AG08395 (cell line): ENCODE measurements around the gene ZNF672.
A peak's percentile ranks its signal among the peaks of the same experiment; 100 is the strongest.
"Not testable (repeated sequence)": the region's sequence is repeated elsewhere in the genome, so short reads cannot be mapped to it uniquely, and the experiment has no call there.

Experiments
- DNase-seq: peaks from one replicate; pipeline ENCODE4 v3.0.0; 2012; ENCODE audit warnings: mixed read lengths, low spot score

Gene ZNF672

GRCh38 chr1:248837781-248838356 is at the start of gene ZNF672:
ZNF672 (plus strand) TSS chr1:248838224; CDS start chr1:248847275, 9,051 bp downstream.
- DNase-seq: peak; percentile 98

- DNase-seq: no peak
These were observed 49.7 kb upstream of the ZNF672 start for GRCh38 chr1:248788327-248788726.

GRCh38 chr1:248789337-248789736 is 48.7 kb upstream of the ZNF672 start:
- DNase-seq: not testable (repeated sequence)

GRCh38 chr1:248790456-248790855 is 47.6 kb upstream of the ZNF672 start:
- no peak for DNase-seq

DNA sequence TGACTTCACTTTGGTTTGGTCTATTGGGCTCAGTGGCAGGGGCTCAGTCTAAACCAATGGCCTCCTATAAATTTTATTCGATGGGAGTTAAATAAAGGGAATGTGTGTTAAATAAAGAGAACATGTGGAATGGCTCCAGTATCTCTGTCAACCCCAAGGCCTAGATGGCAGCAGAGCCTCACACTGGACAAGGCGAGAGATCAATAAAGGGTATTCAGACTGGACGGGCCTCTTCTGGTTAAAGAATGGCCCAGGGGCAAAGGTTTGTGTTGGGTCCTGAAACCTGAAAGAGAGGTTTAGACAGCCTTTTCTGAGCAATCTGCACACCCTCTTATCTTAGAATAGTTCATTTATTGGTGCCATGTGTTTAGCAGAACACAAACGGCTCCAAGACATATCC is 47.0 kb upstream of the ZNF672 start:
- no peak for DNase-seq

DNA sequence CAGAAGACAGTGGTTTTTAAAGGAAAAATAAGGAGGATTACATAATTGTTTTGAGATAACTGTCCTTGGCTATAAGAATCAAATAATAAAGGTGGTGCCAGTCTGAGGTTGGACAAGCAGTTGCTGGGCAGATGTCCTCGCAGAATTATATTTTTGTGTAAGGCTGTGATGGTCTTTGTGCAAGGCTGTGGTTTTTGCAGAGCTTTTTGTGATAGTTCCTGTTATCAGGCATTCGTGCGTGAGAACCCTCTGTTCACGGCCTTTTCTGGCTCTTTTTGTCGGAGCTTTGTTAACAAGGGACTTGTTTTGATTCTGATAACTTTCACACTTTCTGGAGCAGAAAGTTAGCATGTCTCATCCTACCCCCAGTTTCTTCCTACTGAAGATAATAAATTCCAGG is 45.7 kb upstream of the ZNF672 start:
- no peak for DNase-seq

DNA sequence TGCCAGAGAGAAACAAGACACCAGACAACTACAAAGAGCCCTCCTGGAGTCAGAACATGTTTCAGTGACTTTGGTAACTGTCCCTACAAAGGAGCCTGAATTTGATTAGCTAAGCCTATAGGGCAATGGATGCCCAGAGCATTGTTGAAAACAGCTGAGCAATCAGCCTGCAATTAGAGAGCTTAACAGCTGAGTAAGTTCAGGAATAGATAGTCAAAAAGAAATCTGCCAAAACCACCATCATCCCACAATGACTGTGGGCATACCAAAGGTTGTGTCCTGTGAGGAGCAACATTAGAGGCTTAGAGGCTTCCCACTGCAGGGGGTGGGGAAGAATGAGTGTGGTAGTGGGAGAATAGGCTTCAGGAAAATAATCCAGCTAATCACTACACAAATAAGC is 44.4 kb upstream of the ZNF672 start:
- no peak for DNase-seq

DNA sequence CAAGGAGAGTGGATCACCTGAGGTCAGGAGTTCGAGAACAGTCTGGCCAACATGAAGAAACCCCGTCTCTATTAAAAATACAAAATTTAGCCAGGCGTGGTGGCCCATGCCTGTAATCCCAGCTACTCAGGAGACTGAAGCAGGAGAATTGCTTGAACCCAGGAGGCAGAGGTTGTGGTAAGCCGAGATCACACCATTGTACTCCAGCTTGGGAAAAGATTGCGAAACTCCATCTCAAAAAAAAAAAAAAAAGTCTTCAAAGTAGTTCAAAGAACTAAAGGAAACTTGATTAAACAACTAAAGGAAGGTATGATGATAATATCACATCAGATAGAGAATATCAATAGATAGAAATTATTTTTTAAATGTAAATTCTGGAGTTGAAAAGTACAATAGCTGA is 43.4 kb upstream of the ZNF672 start:
- not testable (repeated sequence) for DNase-seq

DNA sequence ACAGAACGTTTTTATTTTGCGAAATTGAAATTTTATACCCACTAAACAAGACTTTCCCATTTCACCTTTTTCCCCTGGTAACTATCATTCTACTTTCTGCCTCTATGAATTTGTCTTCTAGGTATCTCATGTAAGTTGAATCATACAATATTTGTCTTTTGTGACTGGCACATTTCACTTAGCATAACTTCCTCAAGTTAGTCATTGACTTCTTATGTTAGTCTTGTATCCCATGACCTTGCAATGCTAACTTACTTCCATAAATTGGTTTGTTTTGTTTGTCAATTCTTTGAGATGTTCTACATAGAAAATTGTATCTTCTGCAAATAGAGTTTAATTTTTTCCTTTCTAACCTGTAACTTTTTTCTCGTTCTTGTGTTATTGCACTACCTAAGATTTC is 39.2 kb upstream of the ZNF672 start:
- DNase-seq: no peak

DNA sequence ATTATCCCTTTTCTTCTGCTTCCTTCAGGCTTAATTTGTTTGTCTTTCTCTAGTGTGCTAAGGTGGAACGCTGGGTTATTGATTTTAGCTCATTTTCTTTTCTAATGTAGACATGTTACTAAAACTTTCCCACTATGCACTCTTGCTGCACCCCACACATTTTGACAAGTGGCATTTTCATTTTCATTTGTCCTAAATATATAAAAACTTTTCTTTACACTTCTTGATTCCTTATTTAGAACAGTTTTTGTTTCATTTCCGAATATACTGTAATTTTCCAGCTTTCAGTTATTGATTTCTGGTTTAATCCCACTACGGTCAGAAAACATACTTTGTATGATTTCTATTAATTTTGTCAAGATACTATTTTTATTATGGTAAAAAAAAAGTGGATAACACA is 37.6 kb upstream of the ZNF672 start:
- DNase-seq: no peak

GRCh38 chr1:248802454-248802853 is 35.6 kb upstream of the ZNF672 start:
- DNase-seq: no peak

DNA sequence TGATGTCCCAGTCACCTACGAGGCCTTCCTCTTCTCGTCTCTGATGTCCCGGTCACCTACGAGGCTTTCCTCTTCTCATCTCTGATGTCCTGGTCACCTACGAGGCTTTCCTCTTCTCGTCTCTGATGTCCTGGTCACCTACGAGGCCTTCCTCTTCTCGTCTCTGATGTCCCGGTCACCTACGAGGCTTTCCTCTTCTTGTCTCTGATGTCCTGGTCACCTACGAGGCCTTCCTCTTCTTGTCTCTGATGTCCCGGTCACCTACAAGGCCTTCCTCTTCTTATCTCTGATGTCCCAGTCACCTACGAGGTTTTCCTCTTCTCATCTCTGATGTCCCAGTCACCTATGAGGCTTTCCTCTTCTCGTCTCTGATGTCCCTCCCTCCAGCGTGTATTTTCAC is 34.5 kb upstream of the ZNF672 start:
- DNase-seq: not testable (repeated sequence)

GRCh38 chr1:248804771-248805681 is 33.0 kb upstream of the ZNF672 start:
- no peak for DNase-seq

GRCh38 chr1:248805876-248806275 is 32.1 kb upstream of the ZNF672 start:
- no peak for DNase-seq

- peak; percentile 60 for DNase-seq
These were observed 30.8 kb upstream of the ZNF672 start for GRCh38 chr1:248807067-248807737.

GRCh38 chr1:248808876-248809275 is 29.1 kb upstream of the ZNF672 start:
- no peak for DNase-seq

- no peak for DNase-seq
These were observed 27.9 kb upstream of the ZNF672 start for GRCh38 chr1:248810000-248810726.

- peak; percentile 41 for DNase-seq
These were observed 27.1 kb upstream of the ZNF672 start for GRCh38 chr1:248810727-248811513.

DNA sequence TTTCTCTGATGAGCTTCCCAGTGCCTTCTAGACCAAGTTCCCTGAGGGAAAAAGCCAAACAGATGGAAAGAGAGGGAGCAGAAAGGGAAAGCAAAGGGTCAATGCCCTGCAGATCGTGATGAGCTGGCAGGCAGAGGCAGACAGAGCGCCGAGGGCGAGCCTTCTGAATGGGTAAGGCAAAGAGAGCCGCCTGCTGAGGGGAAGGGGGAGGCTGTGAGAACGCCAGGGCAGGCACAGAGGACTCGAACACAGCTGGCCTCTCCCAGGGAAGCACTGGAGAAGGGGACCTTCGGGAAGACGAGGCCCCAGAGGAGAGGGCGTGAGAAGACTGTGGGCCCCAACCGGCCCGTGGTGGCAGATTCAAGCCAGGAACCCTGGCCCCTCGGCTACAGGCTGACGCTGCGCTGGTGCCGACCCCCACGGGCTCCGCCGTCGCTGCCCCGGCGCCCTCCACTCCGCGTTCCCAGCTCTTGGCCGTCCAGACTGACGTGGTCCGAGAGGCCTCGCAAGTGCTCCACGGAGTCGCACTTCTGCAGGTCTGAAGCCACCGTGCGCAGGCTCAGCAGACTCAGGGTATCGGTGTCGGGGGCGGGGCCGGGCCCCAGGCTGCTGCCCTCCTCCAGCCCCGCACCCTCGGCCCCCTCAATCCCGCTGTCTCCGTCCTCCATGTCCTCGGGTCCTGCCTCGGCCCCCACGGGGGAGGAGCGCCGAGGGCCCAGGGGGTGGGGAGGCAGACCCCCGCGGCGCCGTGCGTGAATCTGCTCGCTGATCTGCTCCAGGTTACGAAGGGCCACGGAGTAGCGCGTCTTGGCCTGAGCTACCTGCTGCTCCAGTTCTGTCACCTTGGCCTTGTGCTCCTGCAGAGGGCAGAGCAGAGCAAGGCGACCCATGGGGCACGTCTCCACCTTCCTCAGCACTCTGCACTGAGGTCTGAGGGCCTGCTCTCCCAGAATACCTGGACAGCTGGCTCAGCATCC is 26.2 kb upstream of the ZNF672 start:
- DNase-seq: no peak

GRCh38 chr1:248812736-248813425 is 25.1 kb upstream of the ZNF672 start:
- no peak for DNase-seq
